COLO668 (cell line): Measurements from ENCODE around the gene PLA2G3.

ENCODE experiments used
- DNase-seq: peaks from one replicate; lab custom pipeline; 2025; ENCODE audit not compliant: unreplicated experiment; lab: John Stamatoyannopoulos, UW

PLA2G3 gene

DNA sequence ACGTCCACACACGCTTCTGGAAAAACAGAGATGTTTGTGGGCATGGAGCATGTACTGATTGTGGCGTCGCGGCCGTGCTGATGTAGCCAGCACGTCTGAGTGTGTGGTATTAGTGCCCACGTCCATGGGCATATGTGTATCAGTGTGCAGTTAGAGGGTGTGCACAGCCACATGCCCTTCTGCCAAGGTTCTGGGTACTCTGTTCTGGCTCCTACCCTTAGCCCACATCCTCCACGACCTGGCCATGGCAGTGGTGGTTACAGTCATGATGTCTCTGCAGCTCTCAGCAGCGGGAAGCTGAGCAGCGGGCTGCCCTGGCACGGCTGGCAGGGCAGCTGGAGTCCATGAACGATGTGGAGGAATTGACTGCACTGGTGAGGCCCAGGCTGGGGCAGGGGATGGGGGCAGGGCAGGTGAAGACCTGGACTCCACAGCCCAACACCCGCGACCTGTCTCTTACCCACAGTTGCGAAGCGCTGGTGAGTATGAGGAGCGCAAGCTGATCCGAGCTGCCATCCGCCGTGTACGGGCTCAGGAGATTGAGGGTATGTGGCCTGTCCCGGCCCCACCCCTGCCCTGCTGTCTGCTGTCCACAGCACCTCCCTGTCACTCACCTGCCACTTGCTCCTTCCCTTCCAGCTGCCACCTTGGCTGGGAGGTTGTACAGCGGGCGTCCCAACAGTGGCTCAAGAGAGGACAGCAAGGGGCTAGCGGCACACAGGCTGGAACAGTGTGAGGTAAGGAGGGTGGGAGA lies 51.9 kb downstream of the PLA2G3 start:
- DNase-seq: no peak

DNA sequence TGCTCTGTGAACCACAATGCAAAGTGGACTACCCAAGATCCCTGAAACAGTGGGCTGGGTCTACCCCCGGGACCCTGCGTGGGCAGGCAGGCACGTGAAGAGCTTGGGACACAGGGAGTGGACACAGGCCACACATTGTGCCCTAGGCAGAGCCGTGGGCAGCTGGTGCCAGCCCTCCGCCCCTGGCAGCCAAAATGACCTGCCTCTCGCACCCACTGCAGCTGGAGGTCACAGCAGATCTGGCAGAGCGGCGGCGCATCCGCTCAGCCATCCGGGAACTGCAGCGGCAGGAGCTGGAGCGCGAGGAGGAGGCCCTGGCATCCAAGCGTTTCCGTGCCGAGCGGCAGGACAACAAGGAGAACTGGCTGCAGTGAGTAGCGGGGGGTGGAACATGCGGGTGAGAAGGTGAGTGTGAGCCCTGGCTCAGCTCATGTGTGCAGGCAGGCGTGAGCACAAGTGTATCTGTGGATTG lies 52.5 kb downstream of the PLA2G3 start:
- DNase-seq: no peak

DNA sequence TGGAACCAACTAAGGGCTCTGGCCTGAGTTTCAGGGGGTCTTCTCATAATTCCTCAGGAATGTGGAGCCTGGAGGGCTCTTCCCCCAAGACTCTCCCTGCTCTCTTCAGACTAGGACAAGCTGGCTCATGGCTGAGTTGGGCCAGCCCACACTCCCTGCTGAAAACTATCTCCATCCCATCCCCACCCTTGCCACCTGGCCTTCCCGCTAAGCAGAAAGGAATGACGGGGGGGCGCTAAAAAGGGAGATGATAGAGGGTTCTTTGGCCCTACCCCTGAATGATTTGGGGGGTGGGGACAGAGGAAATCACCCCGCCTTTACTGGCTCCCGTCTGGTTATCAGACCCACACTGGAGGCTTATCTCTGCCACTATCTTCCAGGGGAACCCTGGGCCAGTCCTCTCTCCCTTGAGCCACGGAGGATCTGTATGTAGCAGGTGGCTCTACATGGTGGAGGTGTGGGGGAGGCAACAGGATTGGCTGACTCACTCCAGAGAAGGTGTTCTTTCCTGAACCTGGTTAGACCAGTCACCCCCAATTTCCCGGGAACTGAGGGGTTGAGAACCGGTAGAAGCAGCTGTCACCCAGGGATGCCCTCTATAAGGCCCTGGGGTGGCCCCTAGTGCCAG lies 53.5 kb downstream of the PLA2G3 start:
- DNase-seq: no peak

DNA sequence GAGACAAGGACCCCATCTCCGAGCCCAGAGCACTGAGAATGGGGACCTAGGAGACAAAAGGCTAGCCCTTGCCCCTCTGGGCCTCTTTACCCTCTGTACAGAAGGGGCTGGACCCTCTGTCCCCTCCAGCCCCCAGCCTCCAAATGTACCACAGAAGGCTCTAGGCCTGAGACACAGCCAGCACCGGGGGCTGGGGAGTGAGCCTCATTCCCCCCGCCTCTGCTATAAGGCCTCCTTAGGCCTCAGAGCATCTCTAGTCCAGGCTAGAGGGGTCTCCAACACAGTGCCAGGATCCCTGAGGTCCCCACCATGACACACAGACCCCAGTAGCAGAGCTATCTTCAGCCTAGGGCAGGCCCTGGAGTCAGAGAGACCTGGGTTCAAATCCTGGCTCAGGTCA lies 54.4 kb downstream of the PLA2G3 start:
- no peak for DNase-seq

DNA sequence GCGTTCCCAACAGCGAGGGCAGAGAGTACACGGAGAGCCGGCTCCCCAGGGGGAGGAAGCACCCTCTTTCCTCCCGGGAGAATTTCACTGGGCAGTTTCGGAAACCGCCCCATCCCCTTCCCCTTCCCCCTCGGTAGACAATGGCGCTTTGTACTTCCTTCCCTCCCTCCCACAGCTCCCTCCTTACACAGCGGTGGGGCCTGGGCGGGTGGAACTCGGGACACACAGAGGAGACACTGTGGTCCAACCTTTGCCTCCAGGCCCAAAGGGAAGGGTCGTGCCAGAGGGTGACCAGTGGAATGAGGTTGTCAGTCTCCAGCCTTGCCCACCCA lies 54.8 kb downstream of the PLA2G3 start:
- DNase-seq: no peak

DNA sequence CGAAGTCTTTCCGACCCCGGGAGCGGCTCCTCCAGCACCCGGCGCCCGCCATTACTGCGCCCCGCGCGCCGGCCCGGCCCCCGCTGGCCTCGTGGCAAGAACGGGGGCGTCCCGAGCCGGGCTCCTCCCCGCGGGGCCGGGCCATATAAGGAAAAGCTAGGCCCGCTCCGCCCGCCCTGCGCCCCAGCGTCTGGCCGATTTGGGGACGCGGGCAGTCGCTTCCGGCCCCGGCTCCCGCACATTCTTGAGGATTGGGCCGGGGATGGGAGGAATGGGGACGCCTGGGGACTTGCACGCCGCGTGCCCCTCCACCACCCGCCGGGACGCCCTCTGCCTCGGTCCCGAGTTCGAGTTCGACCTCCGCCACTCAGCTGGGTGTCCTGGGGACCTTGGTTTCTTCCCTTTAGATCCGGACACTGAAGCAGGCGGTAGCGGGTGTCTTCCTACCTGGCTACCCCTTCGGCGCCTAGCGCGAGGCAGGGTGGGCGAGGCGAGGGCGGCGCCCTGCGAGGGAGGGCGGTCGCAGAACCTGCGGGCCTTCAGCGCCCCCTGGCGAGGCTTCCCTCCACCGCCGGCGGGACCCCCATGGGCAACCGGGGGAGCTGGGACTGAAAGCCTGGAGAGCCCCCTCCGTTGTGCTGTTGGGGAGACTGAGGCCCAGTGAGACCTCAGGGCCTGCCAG lies 55.4 kb downstream of the PLA2G3 start:
- no peak for DNase-seq
